ENCODE data around the gene PSMA1.
"Not testable (repeated sequence)": the region's sequence is repeated elsewhere in the genome, so short reads cannot be mapped to it uniquely, and the experiment has no call there.

The PSMA1 gene
- 23.4 to 39.3 (median 24.8) reads per million in 3 donors for total RNA-seq

- Histone ChIP-seq H3K27ac (ENCODE audit: insufficient read depth, low read length, poor library complexity, severe bottlenecking) (peak within 1 kb of the TSS; percentile 92), H3K4me3 (ENCODE audit: insufficient read depth, low read depth, low read length, poor library complexity, severe bottlenecking) (peak within 1 kb of the TSS; percentile 87), H3K36me3 (ENCODE audit: control insufficient read depth, insufficient read depth, low read length) (peaks cover 10% of the 10 kb centered on the region), H3K9me3 (ENCODE audit: control insufficient read depth, low read length) (no peaks in the 10 kb centered on the region), H3K4me1 (ENCODE audit: control insufficient read depth, insufficient read depth, low read length, poor library complexity, severe bottlenecking) (peaks cover 16% of the 10 kb centered on the region), H3K27me3 (replicated peaks; ENCODE audit: control insufficient read depth, insufficient read depth, low read length, poor library complexity, severe bottlenecking) (no peaks in the 10 kb centered on the region)
- DNase-seq: peak; percentile 84 to 89 (median 87)
These were observed at the start of gene PSMA1 for GRCh38 chr11:14519917-14520746. Gene PSMA1, minus strand, starts transcription at chr11:14520386. Its CDS starts 87 bp downstream, at chr11:14520299.

DNA sequence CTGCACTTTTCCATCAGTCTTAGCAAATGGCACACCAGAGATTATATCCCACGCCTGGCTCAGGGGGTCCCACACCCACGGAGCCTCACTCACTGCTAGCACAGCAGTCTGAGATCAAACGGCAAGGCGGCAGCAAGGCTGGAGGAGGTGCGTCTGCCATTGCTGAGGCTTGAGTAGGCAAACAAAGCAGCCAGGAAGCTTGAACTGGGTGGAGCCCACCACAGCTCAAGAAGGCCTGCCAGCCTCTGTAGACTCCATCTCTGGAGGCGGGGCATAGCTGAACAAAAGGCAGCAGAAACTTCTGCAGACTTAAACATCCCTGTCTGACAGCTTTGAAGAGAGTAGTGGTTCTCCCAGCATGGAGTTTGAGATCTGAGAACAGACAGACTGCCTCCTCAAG, 49.3 kb upstream of the PSMA1 start:
- H3K27ac ChIP-seq (ENCODE audit: insufficient read depth, low read length, poor library complexity, severe bottlenecking); H3K4me1 ChIP-seq (ENCODE audit: control insufficient read depth, insufficient read depth, low read length, poor library complexity, severe bottlenecking); H3K9me3 ChIP-seq (ENCODE audit: control insufficient read depth, low read length); H3K36me3 ChIP-seq (ENCODE audit: control insufficient read depth, insufficient read depth, low read length); H3K27me3 ChIP-seq (replicated peaks; ENCODE audit: control insufficient read depth, insufficient read depth, low read length, poor library complexity, severe bottlenecking): not testable (repeated sequence)
- H3K4me3 ChIP-seq (ENCODE audit: insufficient read depth, low read depth, low read length, poor library complexity, severe bottlenecking): peak overlapping the region; percentile 17
- peak in 2 of 3 donors; percentile 21 to 30 for DNase-seq

DNA sequence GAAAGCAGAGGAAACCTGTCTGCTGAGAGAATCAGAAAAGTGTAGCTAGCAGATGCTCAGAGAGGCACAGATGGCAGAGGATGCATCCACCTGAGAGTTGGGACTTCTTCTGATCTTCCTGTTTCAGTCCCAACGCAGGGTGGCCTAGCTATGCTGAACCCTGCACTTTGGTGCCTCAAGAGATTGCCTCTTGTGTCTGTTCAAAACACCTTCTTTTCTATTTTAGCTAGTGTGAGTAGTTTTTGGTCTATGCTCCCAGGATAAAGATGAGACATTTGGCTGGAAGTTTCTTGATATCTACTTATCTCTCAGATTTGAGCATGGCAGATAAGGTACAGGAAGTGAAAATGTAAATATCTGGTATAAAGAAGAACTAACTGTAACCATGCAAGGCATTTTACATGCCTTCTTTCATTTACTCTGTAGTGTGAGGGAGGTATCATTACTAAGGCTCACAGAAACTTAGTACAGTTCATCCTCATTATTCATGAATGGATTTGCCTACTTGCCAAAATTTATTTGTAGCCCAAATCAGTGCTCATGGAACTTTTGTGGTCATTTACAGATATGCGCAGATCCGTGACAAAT, 47.0 kb upstream of the PSMA1 start:
- no peak for DNase-seq
- Histone ChIP-seq H3K4me3 (ENCODE audit: insufficient read depth, low read depth, low read length, poor library complexity, severe bottlenecking) (no peak overlapping the region), H3K27ac (ENCODE audit: insufficient read depth, low read length, poor library complexity, severe bottlenecking) (no peak overlapping the region), H3K4me1 (ENCODE audit: control insufficient read depth, insufficient read depth, low read length, poor library complexity, severe bottlenecking) (no peaks in the 10 kb centered on the region), H3K27me3 (replicated peaks; ENCODE audit: control insufficient read depth, insufficient read depth, low read length, poor library complexity, severe bottlenecking) (no peaks in the 10 kb centered on the region), H3K36me3 (ENCODE audit: control insufficient read depth, insufficient read depth, low read length) (no peaks in the 10 kb centered on the region), H3K9me3 (ENCODE audit: control insufficient read depth, low read length) (no peaks in the 10 kb centered on the region)

- no peaks in the 10 kb centered on the region for H3K36me3 ChIP-seq (ENCODE audit: control insufficient read depth, insufficient read depth, low read length)
- H3K4me1 ChIP-seq (ENCODE audit: control insufficient read depth, insufficient read depth, low read length, poor library complexity, severe bottlenecking): no peaks in the 10 kb centered on the region
- no peaks in the 10 kb centered on the region for H3K27me3 ChIP-seq (replicated peaks; ENCODE audit: control insufficient read depth, insufficient read depth, low read length, poor library complexity, severe bottlenecking)
- no peak overlapping the region for H3K4me3 ChIP-seq (ENCODE audit: insufficient read depth, low read depth, low read length, poor library complexity, severe bottlenecking)
- H3K27ac ChIP-seq (ENCODE audit: insufficient read depth, low read length, poor library complexity, severe bottlenecking): no peak overlapping the region
- no peak for DNase-seq
- H3K9me3 ChIP-seq (ENCODE audit: control insufficient read depth, low read length): no peaks in the 10 kb centered on the region
These were observed 46.3 kb upstream of the PSMA1 start for GRCh38 chr11:14566331-14567063.

GRCh38 chr11:14565845-14566244, 45.7 kb upstream of the PSMA1 start:
- Histone ChIP-seq H3K36me3 (ENCODE audit: control insufficient read depth, insufficient read depth, low read length) (no peaks in the 10 kb centered on the region), H3K9me3 (ENCODE audit: control insufficient read depth, low read length) (no peaks in the 10 kb centered on the region), H3K4me3 (ENCODE audit: insufficient read depth, low read depth, low read length, poor library complexity, severe bottlenecking) (no peak overlapping the region), H3K4me1 (ENCODE audit: control insufficient read depth, insufficient read depth, low read length, poor library complexity, severe bottlenecking) (no peaks in the 10 kb centered on the region), H3K27me3 (replicated peaks; ENCODE audit: control insufficient read depth, insufficient read depth, low read length, poor library complexity, severe bottlenecking) (no peaks in the 10 kb centered on the region), H3K27ac (ENCODE audit: insufficient read depth, low read length, poor library complexity, severe bottlenecking) (no peak overlapping the region)
- no peak for DNase-seq

DNA sequence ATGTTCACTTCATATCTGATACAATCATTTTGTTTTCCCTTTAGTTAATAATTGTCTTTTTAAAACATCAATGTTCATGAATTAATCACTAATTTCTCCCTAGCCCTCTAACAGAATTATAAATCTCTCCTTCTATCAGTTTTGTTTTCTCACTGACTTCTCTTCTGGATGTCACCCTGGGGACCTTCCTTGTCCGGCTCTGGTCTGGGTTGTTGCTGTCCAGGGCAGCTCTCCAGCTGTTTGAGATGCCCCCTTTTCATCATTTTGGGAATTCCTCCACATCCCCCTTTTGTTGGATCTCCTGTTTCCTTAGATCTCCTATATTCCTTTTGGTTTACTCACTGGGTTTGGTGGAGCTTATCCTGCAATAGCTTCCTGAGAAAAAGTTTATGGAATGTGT, 35.6 kb upstream of the PSMA1 start:
- no peak overlapping the region for H3K27ac ChIP-seq (ENCODE audit: insufficient read depth, low read length, poor library complexity, severe bottlenecking)
- DNase-seq: no peak
- H3K4me3 ChIP-seq (ENCODE audit: insufficient read depth, low read depth, low read length, poor library complexity, severe bottlenecking): no peak overlapping the region
- no peaks in the 10 kb centered on the region for H3K27me3 ChIP-seq (replicated peaks; ENCODE audit: control insufficient read depth, insufficient read depth, low read length, poor library complexity, severe bottlenecking)
- no peaks in the 10 kb centered on the region for H3K9me3 ChIP-seq (ENCODE audit: control insufficient read depth, low read length)
- peaks cover 13% of the 10 kb centered on the region for H3K4me1 ChIP-seq (ENCODE audit: control insufficient read depth, insufficient read depth, low read length, poor library complexity, severe bottlenecking)
- H3K36me3 ChIP-seq (ENCODE audit: control insufficient read depth, insufficient read depth, low read length): no peaks in the 10 kb centered on the region

- Histone ChIP-seq H3K36me3 (ENCODE audit: control insufficient read depth, insufficient read depth, low read length) (no peaks in the 10 kb centered on the region), H3K27me3 (replicated peaks; ENCODE audit: control insufficient read depth, insufficient read depth, low read length, poor library complexity, severe bottlenecking) (no peaks in the 10 kb centered on the region), H3K4me3 (ENCODE audit: insufficient read depth, low read depth, low read length, poor library complexity, severe bottlenecking) (peak overlapping the region; percentile 16), H3K27ac (ENCODE audit: insufficient read depth, low read length, poor library complexity, severe bottlenecking) (no peak overlapping the region), H3K9me3 (ENCODE audit: control insufficient read depth, low read length) (no peaks in the 10 kb centered on the region), H3K4me1 (ENCODE audit: control insufficient read depth, insufficient read depth, low read length, poor library complexity, severe bottlenecking) (peaks cover 13% of the 10 kb centered on the region)
- DNase-seq: no peak
These were observed 34.8 kb upstream of the PSMA1 start for GRCh38 chr11:14554959-14555358.

DNA sequence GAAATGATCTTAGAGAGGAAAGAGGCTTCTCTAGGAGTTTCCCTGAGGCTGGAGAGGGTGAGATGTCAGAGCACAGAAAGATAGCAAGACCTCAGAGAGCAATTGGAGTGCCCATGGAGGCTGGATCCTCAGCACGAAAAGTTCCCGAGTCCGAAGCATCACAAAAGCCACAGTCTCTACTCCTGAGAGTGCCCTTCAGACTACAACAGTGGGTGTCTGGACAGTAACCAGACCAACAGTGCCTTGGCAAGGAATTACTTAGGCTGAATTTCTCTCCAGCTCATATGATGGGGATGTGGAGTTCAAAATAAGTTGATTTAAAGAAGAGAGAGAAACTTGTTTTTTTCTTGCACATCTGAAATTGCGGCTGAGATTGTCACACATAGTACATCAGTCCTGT, 31.9 kb upstream of the PSMA1 start:
- DNase-seq: no peak
- Histone ChIP-seq H3K9me3 (ENCODE audit: control insufficient read depth, low read length) (no peaks in the 10 kb centered on the region), H3K27ac (ENCODE audit: insufficient read depth, low read length, poor library complexity, severe bottlenecking) (no peak overlapping the region), H3K27me3 (replicated peaks; ENCODE audit: control insufficient read depth, insufficient read depth, low read length, poor library complexity, severe bottlenecking) (no peaks in the 10 kb centered on the region), H3K4me3 (ENCODE audit: insufficient read depth, low read depth, low read length, poor library complexity, severe bottlenecking) (no peak overlapping the region), H3K36me3 (ENCODE audit: control insufficient read depth, insufficient read depth, low read length) (no peaks in the 10 kb centered on the region), H3K4me1 (ENCODE audit: control insufficient read depth, insufficient read depth, low read length, poor library complexity, severe bottlenecking) (peaks cover 13% of the 10 kb centered on the region)

DNA sequence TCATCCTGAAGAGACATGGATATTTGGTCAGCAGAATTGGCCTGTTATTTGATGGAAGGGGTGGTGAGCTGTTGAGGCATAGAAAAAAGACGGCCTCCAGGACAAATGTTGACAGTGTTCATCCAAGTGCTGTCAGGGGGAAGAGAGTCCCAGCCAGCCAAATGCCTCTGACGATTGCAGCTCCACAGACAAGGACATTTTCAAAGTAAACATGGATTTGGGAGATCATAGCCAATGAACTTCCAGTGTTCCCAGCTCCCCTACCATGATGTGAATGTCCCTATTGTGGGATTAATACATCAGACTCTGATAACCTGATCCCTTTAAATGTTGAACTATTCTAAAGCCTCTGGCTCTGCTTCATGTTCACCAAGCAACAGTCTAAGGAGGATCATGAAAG, 31.2 kb upstream of the PSMA1 start:
- Histone ChIP-seq H3K4me1 (ENCODE audit: control insufficient read depth, insufficient read depth, low read length, poor library complexity, severe bottlenecking) (peaks cover 13% of the 10 kb centered on the region), H3K9me3 (ENCODE audit: control insufficient read depth, low read length) (no peaks in the 10 kb centered on the region), H3K27me3 (replicated peaks; ENCODE audit: control insufficient read depth, insufficient read depth, low read length, poor library complexity, severe bottlenecking) (no peaks in the 10 kb centered on the region), H3K36me3 (ENCODE audit: control insufficient read depth, insufficient read depth, low read length) (no peaks in the 10 kb centered on the region), H3K27ac (ENCODE audit: insufficient read depth, low read length, poor library complexity, severe bottlenecking) (no peak overlapping the region), H3K4me3 (ENCODE audit: insufficient read depth, low read depth, low read length, poor library complexity, severe bottlenecking) (no peak overlapping the region)
- DNase-seq: no peak

DNA sequence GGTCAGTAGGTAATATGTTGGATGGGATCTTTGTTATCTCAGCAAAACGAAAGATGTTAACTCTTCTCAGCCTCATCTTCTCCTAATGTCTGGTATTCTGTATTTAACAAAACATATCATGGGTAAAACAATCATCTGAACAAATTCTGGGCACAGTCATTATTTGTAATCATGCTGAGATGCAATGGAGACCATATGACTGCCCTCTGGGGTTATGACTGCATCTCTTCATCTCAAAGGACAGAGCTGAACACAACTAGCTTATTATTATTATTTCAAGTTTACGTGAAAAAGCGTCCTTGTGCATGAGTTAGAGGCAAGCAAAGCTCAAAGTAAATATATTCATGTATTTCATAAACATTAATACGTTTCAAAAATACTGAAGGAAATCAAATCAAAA, 29.7 kb upstream of the PSMA1 start:
- Histone ChIP-seq H3K36me3 (ENCODE audit: control insufficient read depth, insufficient read depth, low read length) (no peaks in the 10 kb centered on the region), H3K4me3 (ENCODE audit: insufficient read depth, low read depth, low read length, poor library complexity, severe bottlenecking) (no peak overlapping the region), H3K9me3 (ENCODE audit: control insufficient read depth, low read length) (no peaks in the 10 kb centered on the region), H3K27me3 (replicated peaks; ENCODE audit: control insufficient read depth, insufficient read depth, low read length, poor library complexity, severe bottlenecking) (no peaks in the 10 kb centered on the region), H3K27ac (ENCODE audit: insufficient read depth, low read length, poor library complexity, severe bottlenecking) (no peak overlapping the region), H3K4me1 (ENCODE audit: control insufficient read depth, insufficient read depth, low read length, poor library complexity, severe bottlenecking) (peaks cover 4% of the 10 kb centered on the region)
- DNase-seq: no peak
